ENCODE data around the gene LMNTD1.

- TF ChIP-seq CTCF (IDR thresholded peaks at IDR 0.05; ENCODE audit: low read depth, low read length, missing input control) = no peak
- TF ChIP-seq RAD21 (IDR thresholded peaks at IDR 0.05) = no peak
- no peak for TF ChIP-seq YY1 (IDR thresholded peaks at IDR 0.05)
Measured at GRCh38 chr12:25434515-25434914, 118.6 kb downstream of the LMNTD1 start.

All from liver (tissue), 3 donors.